Hepatic stellate cell (primary cell): Measurements from ENCODE around the gene LILRB2.
"Not testable (repeated sequence)": the region's sequence is repeated elsewhere in the genome, so short reads cannot be mapped to it uniquely, and the experiment has no call there.

Source experiments
- DNase-seq: peaks from one replicate; pipeline ENCODE4 v3.0.0; 2011; ENCODE audit warnings: low spot score

The LILRB2 gene

GRCh38 chr19:54305141-54305540, 24.2 kb upstream of the LILRB2 start:
- no peak for DNase-seq

- no peak for DNase-seq
Measured at GRCh38 chr19:54302257-54302656, 21.3 kb upstream of the LILRB2 start.

- DNase-seq, result no peak
Measured at GRCh38 chr19:54299515-54299914, 18.6 kb upstream of the LILRB2 start.

GRCh38 chr19:54299126-54299498, 18.2 kb upstream of the LILRB2 start:
- DNase-seq, result no peak

GRCh38 chr19:54298357-54299125, 17.6 kb upstream of the LILRB2 start:
- DNase-seq, result no peak

- DNase-seq, result no peak
Measured at GRCh38 chr19:54297759-54298305, 16.9 kb upstream of the LILRB2 start.

- DNase-seq, result no peak
Measured at GRCh38 chr19:54294539-54294938, 13.6 kb upstream of the LILRB2 start.

- not testable (repeated sequence) for DNase-seq
Measured at GRCh38 chr19:54289160-54289559, 8.2 kb upstream of the LILRB2 start.

GRCh38 chr19:54287456-54287855, 6.5 kb upstream of the LILRB2 start:
- peak; percentile 47 for DNase-seq

GRCh38 chr19:54286283-54286682, 5.4 kb upstream of the LILRB2 start:
- not testable (repeated sequence) for DNase-seq

GRCh38 chr19:54285427-54286056, 4.6 kb upstream of the LILRB2 start:
- not testable (repeated sequence) for DNase-seq

GRCh38 chr19:54282686-54283470, 2.0 kb upstream of the LILRB2 start:
- DNase-seq, result no peak

GRCh38 chr19:54281729-54282075, 792 bp upstream of the LILRB2 start:
- not testable (repeated sequence) for DNase-seq

- DNase-seq, result not testable (repeated sequence)
Measured at GRCh38 chr19:54280441-54280840, 469 bp downstream of the LILRB2 start.

- not testable (repeated sequence) for DNase-seq
Measured at GRCh38 chr19:54280025-54280424, 885 bp downstream of the LILRB2 start.

- DNase-seq, result no peak
Measured at GRCh38 chr19:54279406-54279962, 1.4 kb downstream of the LILRB2 start.

- DNase-seq, result not testable (repeated sequence)
Measured at GRCh38 chr19:54278571-54279195, 2.2 kb downstream of the LILRB2 start.

GRCh38 chr19:54278056-54278455, 2.9 kb downstream of the LILRB2 start:
- DNase-seq, result not testable (repeated sequence)

GRCh38 chr19:54277111-54277615, 3.7 kb downstream of the LILRB2 start:
- DNase-seq, result not testable (repeated sequence)

- DNase-seq, result no peak
Measured at GRCh38 chr19:54275951-54276350, 5.0 kb downstream of the LILRB2 start.

GRCh38 chr19:54274516-54274915, 6.4 kb downstream of the LILRB2 start:
- not testable (repeated sequence) for DNase-seq

- DNase-seq, result no peak
Measured at GRCh38 chr19:54273821-54274220, 7.1 kb downstream of the LILRB2 start.
